ENCODE results near the gene IQCN. TPM values are rescaled to one million over a fixed set of nuclear protein-coding genes. Genes with fewer than 3 reads are reported as not detected.

Gene IQCN
- total and polyA plus RNA-seq, 4 donors: 0.19 to 2.4 (median 0.53) TPM

DNA sequence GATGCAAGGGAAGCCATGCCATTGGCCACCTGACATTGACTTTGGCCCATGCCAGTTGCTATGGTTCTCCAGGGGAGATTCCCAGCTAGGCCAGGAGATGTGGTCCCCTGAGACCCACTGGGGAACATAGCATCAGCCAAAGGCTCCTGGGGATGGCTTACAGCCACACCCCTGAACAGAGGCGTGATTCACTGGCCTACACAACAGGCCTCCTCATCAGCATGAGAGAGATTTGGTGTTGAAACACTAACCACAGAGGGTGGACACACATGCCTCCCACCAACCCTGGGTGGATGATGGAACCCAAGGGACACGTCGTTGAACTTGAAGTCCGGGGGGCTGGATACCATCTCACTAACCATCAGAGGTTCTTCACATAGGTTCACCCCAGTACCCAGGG, 14.4 kb downstream of the IQCN start:
- DNase-seq (ENCODE audit: low spot score): no peak
- WGBS: 97% methylated on average over 4 of the region's 4 CpGs
- Histone ChIP-seq H3K36me3 (ENCODE audit: control insufficient read depth in 4 of 4, insufficient read depth in 3 of 4, low read depth in 1 of 4, low read length in 3 of 4) (peaks cover 0 to 4% (median 0%) of the 10 kb centered on the region in 4 donors), H3K27ac (ENCODE audit: low read depth in 1 of 2, low read length in 2 of 2) (no peak overlapping the region), H3K4me3 (ENCODE audit: low read depth in 1 of 3, low read length in 3 of 3) (no peak overlapping the region), H3K4me1 (ENCODE audit: control insufficient read depth in 4 of 4, insufficient read depth in 4 of 4, low read length in 3 of 4) (no peaks in the 10 kb centered on the region), H3K27me3 (ENCODE audit: control insufficient read depth in 4 of 4, insufficient read depth in 4 of 4, low read length in 3 of 4) (no peaks in the 10 kb centered on the region), H3K9ac (ENCODE audit: low read depth in 1 of 2, low read length in 2 of 2) (no peak overlapping the region), H3K9me3 (ENCODE audit: control insufficient read depth in 4 of 4, low read length in 3 of 4) (no peaks in the 10 kb centered on the region)
- no peak for TF ChIP-seq TAF1 (conservative IDR thresholded peaks at IDR 0.05)
- TF ChIP-seq HNF4G (IDR thresholded peaks at IDR 0.05): no peak
- TF ChIP-seq ZBTB33 (IDR thresholded peaks at IDR 0.05): no peak
- no peak for TF ChIP-seq NR2F2 (IDR thresholded peaks at IDR 0.05)
- TF ChIP-seq RXRA (IDR thresholded peaks at IDR 0.05): no peak
- TF ChIP-seq SP1 (IDR thresholded peaks at IDR 0.05): no peak
- no peak for TF ChIP-seq FOXA2 (IDR thresholded peaks at IDR 0.05)
- no peak for TF ChIP-seq MAX (IDR thresholded peaks at IDR 0.05)
- no peak for TF ChIP-seq HNF4A (conservative IDR thresholded peaks at IDR 0.05)
- no peak for TF ChIP-seq JUND (IDR thresholded peaks at IDR 0.05)
- TF ChIP-seq GABPA (IDR thresholded peaks at IDR 0.05 in 1 of 2, conservative IDR thresholded peaks at IDR 0.05 in 1 of 2): no peak
- TF ChIP-seq, protein P1, sequence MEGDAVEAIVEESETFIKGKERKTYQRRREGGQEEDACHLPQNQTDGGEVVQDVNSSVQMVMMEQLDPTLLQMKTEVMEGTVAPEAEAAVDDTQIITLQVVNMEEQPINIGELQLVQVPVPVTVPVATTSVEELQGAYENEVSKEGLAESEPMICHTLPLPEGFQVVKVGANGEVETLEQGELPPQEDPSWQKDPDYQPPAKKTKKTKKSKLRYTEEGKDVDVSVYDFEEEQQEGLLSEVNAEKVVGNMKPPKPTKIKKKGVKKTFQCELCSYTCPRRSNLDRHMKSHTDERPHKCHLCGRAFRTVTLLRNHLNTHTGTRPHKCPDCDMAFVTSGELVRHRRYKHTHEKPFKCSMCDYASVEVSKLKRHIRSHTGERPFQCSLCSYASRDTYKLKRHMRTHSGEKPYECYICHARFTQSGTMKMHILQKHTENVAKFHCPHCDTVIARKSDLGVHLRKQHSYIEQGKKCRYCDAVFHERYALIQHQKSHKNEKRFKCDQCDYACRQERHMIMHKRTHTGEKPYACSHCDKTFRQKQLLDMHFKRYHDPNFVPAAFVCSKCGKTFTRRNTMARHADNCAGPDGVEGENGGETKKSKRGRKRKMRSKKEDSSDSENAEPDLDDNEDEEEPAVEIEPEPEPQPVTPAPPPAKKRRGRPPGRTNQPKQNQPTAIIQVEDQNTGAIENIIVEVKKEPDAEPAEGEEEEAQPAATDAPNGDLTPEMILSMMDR (IDR thresholded peaks at IDR 0.05; ENCODE audit: low read depth, low read length, missing input control): no peak
- no peak for TF ChIP-seq RAD21 (IDR thresholded peaks at IDR 0.05)
- no peak for TF ChIP-seq YY1 (IDR thresholded peaks at IDR 0.05)
- no peak for TF ChIP-seq FOXA1 (IDR thresholded peaks at IDR 0.05)
- no peak for TF ChIP-seq ATF3 (IDR thresholded peaks at IDR 0.05)
- no peak for TF ChIP-seq EGR1 (IDR thresholded peaks at IDR 0.05; ENCODE audit: low read depth in 2 of 2)
- TF ChIP-seq, protein P2, sequence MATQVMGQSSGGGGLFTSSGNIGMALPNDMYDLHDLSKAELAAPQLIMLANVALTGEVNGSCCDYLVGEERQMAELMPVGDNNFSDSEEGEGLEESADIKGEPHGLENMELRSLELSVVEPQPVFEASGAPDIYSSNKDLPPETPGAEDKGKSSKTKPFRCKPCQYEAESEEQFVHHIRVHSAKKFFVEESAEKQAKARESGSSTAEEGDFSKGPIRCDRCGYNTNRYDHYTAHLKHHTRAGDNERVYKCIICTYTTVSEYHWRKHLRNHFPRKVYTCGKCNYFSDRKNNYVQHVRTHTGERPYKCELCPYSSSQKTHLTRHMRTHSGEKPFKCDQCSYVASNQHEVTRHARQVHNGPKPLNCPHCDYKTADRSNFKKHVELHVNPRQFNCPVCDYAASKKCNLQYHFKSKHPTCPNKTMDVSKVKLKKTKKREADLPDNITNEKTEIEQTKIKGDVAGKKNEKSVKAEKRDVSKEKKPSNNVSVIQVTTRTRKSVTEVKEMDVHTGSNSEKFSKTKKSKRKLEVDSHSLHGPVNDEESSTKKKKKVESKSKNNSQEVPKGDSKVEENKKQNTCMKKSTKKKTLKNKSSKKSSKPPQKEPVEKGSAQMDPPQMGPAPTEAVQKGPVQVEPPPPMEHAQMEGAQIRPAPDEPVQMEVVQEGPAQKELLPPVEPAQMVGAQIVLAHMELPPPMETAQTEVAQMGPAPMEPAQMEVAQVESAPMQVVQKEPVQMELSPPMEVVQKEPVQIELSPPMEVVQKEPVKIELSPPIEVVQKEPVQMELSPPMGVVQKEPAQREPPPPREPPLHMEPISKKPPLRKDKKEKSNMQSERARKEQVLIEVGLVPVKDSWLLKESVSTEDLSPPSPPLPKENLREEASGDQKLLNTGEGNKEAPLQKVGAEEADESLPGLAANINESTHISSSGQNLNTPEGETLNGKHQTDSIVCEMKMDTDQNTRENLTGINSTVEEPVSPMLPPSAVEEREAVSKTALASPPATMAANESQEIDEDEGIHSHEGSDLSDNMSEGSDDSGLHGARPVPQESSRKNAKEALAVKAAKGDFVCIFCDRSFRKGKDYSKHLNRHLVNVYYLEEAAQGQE (IDR thresholded peaks at IDR 0.05): no peak
